Keratinocyte (primary cell): ENCODE data around the gene EEF2K. TPM values are rescaled to one million over a fixed set of nuclear protein-coding genes. Genes with fewer than 3 reads are reported as not detected.

Experiments
- DNase-seq: peaks from one replicate; pipeline ENCODE4 v3.0.0-alpha.2; 2011; ENCODE audit warnings: low read depth, missing footprints, low spot score
- FAIRE-seq: peaks from 2 replicates; lab custom pipeline; 2011; peaks lifted over from hg19 to GRCh38; lab: Jason Lieb, UNC
- H2AFZ ChIP-seq: 2 replicates; pipeline ENCODE4 v1.6.0; 2012; ENCODE audit warnings: low read length, control low read depth, inconsistent platforms; ENCODE audit not compliant: control insufficient read depth
- H3K27ac ChIP-seq: 2 replicates; pipeline ENCODE4 v1.5.1; 2011; ENCODE audit warnings: low read length; ENCODE audit not compliant: control insufficient read depth, insufficient read depth
- H3K27me3 ChIP-seq: 3 replicates; pipeline ENCODE4 v1.6.0; 2011; ENCODE audit warnings: low read length; ENCODE audit not compliant: control insufficient read depth, insufficient read depth; ENCODE audit errors: extremely low read depth
- H3K36me3 ChIP-seq, 2 experiments: 2 replicates in 1 of 2; 3 replicates in 1 of 2; pipeline ENCODE4 v1.5.1; 2011; ENCODE audit warnings: low read length in 2 of 2, mild to moderate bottlenecking in 1 of 2; ENCODE audit not compliant: control insufficient read depth in 2 of 2, insufficient read depth in 2 of 2; ENCODE audit errors: extremely low read depth in 1 of 2
- H3K4me1 ChIP-seq: 3 replicates; pipeline ENCODE4 v1.5.1; 2011; ENCODE audit warnings: low read length; ENCODE audit not compliant: control insufficient read depth, insufficient read depth; ENCODE audit errors: extremely low read depth
- H3K4me2 ChIP-seq: 3 replicates; pipeline ENCODE4 v1.6.0; 2011; ENCODE audit warnings: low read depth, low read length; ENCODE audit not compliant: control insufficient read depth, insufficient read depth; ENCODE audit errors: extremely low read depth
- H3K4me3 ChIP-seq, 3 experiments: fragments of 200-600 bp in 1 of 3; sonication (generic) in 1 of 3; 2 replicates in 2 of 3; 3 replicates in 1 of 3; pipeline ENCODE4 v1.5.1; 2011 to 2016; ENCODE audit warnings: low read length in 3 of 3, mild to moderate bottlenecking in 3 of 3, control low read depth in 2 of 3, inconsistent platforms in 1 of 3, low read depth in 1 of 3, mixed read lengths in 1 of 3, mixed run types in 1 of 3, moderate library complexity in 1 of 3; ENCODE audit not compliant: control insufficient read depth in 2 of 3, insufficient read depth in 2 of 3; ENCODE audit errors: extremely low read depth in 1 of 3
- H3K79me2 ChIP-seq: 2 replicates; pipeline ENCODE4 v1.6.0; 2012; ENCODE audit warnings: low read length; ENCODE audit not compliant: control insufficient read depth, insufficient read depth
- H3K9ac ChIP-seq: 3 replicates; pipeline ENCODE4 v1.6.0; 2011; ENCODE audit warnings: low read length; ENCODE audit not compliant: control insufficient read depth, insufficient read depth; ENCODE audit errors: extremely low read depth
- H3K9me1 ChIP-seq: 3 replicates; pipeline ENCODE4 v1.6.0; 2011; ENCODE audit warnings: low read length; ENCODE audit not compliant: control insufficient read depth, insufficient read depth; ENCODE audit errors: extremely low read depth
- H3K9me3 ChIP-seq: 2 replicates; pipeline ENCODE4 v1.5.1; 2012; ENCODE audit warnings: low read depth, low read length; ENCODE audit not compliant: control insufficient read depth
- H4K20me1 ChIP-seq: 3 replicates; pipeline ENCODE4 v1.6.0; 2011; ENCODE audit warnings: low read length; ENCODE audit not compliant: control insufficient read depth, insufficient read depth; ENCODE audit errors: extremely low read depth
- CTCF ChIP-seq, 3 experiments: IDR thresholded peaks in 1 of 3; conservative IDR thresholded peaks in 1 of 3; optimal IDR thresholded peaks in 1 of 3; 2 replicates in 2 of 3; 3 replicates in 1 of 3; pipeline versions ENCODE3 to v1.5.1; 2011; ENCODE audit warnings: low read length in 3 of 3, mild to moderate bottlenecking in 3 of 3, moderate library complexity in 2 of 3, control low read depth in 1 of 3, inconsistent platforms in 1 of 3; ENCODE audit not compliant: insufficient read depth in 2 of 3; ENCODE audit errors: extremely low read depth in 1 of 3
- EZH2 ChIP-seq: IDR thresholded peaks from one replicate; pipeline ENCODE4 v1.6.1; 2012; ENCODE audit warnings: inconsistent platforms, mild to moderate bottlenecking, low read length, moderate library complexity
- dilution Hi-C: fragments of 300-500 bp; cut with MboI; formaldehyde crosslinking; loops from one replicate; pipeline ENCODE4 v1.7.0; 2020; ENCODE audit warnings: low sequenced_read_pairs; ENCODE audit not compliant: extremely low pct_ligation_motif_present
- polyA plus RNA-seq, 5 experiments: library from polyadenylated mRNA; depleted of rRNA in 3 of 5; stranded (reverse) in 3 of 5; stranded (forward) in 1 of 5; unstranded in 1 of 5; fragments of >200 nt; gene quantifications; 1 replicate in 1 of 5; 2 replicates in 3 of 5; 3 replicates in 1 of 5; pipeline versions ENCODE4 v1.2.1 to v1.2.3, GENCODE V29; 2011 to 2012; ENCODE audit warnings: missing spikeins in 2 of 5, low read depth in 1 of 5, low replicate concordance in 1 of 5

Gene EEF2K
- polyA plus RNA-seq, 1 donor (not counting 4 experiments of a cell fraction or from before 2014, with no cell fraction given), result 7.3 TPM

- peaks cover 2% of the 10 kb centered on the region for H3K9me1 ChIP-seq
- H3K4me2 ChIP-seq, result no peak overlapping the region
- dilution Hi-C loops, result no loop called here
- no peak overlapping the region for H2AFZ ChIP-seq
- no peaks in the 10 kb centered on the region for H3K9me3 ChIP-seq
- TF ChIP-seq EZH2, result no peak
- no peak for TF ChIP-seq CTCF (optimal IDR thresholded peaks at IDR 0.05 in 1 of 3, IDR thresholded peaks at IDR 0.05 in 1 of 3, conservative IDR thresholded peaks at IDR 0.05 in 1 of 3; ENCODE audit: extremely low read depth in 1 of 3, insufficient read depth in 2 of 3, low read length in 3 of 3)
- no peaks in the 10 kb centered on the region for H3K4me1 ChIP-seq
- peaks cover 3 to 4% of the 10 kb centered on the region in 2 experiments for H3K36me3 ChIP-seq
- H3K4me3 ChIP-seq, result no peak overlapping the region
- H3K27ac ChIP-seq, result peak overlapping the region; percentile 3
- DNase-seq, result no peak
- no peak overlapping the region for H3K9ac ChIP-seq
- H3K27me3 ChIP-seq, result no peaks in the 10 kb centered on the region
- peaks cover 27% of the 10 kb centered on the region for H3K79me2 ChIP-seq
- FAIRE-seq, result no peak
- no peaks in the 10 kb centered on the region for H4K20me1 ChIP-seq
These were observed 12.0 kb downstream of the EEF2K start for GRCh38 chr16:22217890-22218730.

- dilution Hi-C loops, result no loop called here
- no peak for TF ChIP-seq CTCF (optimal IDR thresholded peaks at IDR 0.05 in 1 of 3, IDR thresholded peaks at IDR 0.05 in 1 of 3, conservative IDR thresholded peaks at IDR 0.05 in 1 of 3; ENCODE audit: extremely low read depth in 1 of 3, insufficient read depth in 2 of 3, low read length in 3 of 3)
- no peak for TF ChIP-seq EZH2
These were observed 13.5 kb downstream of the EEF2K start for GRCh38 chr16:22219389-22220068.

More at GRCh38 chr16:22219389-22220068, 13.5 kb downstream of the EEF2K start:
- H3K79me2 ChIP-seq, result peaks cover 21% of the 10 kb centered on the region
- no peak for DNase-seq
- no peaks in the 10 kb centered on the region for H3K4me1 ChIP-seq
- no peaks in the 10 kb centered on the region for H3K9me3 ChIP-seq
- H3K27ac ChIP-seq, result no peak overlapping the region
- no peak overlapping the region for H3K4me2 ChIP-seq
- no peaks in the 10 kb centered on the region for H4K20me1 ChIP-seq
- FAIRE-seq, result no peak
- no peak overlapping the region for H3K9ac ChIP-seq
- H3K27me3 ChIP-seq, result no peaks in the 10 kb centered on the region
- H2AFZ ChIP-seq, result no peak overlapping the region
- H3K36me3 ChIP-seq, result peaks cover 2 to 3% of the 10 kb centered on the region in 2 experiments
- H3K4me3 ChIP-seq, result no peak overlapping the region
- no peaks in the 10 kb centered on the region for H3K9me1 ChIP-seq
